Measurements from ENCODE around the gene UFD1.
"Not testable (repeated sequence)": the region's sequence is repeated elsewhere in the genome, so short reads cannot be mapped to it uniquely, and the experiment has no call there.

UFD1 gene

DNA sequence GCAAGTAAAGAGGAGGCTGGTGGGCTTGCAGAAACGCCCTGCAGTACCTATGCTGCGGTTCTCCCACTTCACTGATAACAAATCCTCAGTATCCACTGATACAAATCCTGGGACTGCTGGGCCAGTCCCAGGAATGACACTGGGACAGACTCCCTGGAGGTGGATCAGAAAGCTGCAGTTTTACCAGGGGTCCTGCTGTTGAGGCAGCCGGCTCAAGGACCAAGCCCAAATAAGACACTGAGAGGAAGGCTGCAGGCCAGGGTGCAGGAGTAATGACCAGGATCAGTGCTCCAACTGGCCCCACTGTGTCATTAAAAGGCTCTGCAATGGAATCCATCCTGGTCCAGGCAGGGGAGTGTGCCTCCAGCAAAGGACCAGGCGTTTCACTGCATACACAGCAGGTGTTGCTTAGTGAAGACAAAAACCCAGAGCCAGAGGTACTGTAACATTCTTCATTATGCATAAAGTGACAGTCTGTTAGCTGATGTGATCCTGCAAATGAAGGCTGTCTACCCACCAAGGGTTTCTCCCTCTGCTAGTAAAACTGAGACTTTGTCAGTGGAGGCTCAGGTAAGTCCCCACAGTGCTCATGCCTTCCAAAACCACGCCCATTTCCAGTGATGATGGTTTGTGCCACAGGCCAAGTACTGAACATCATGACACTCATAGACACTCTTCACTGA is 30.1 kb downstream of the UFD1 start:
- no peak for DNase-seq
- H3K4me1 Mint-ChIP-seq, result peaks cover 28% of the 10 kb centered on the region
- TF ChIP-seq, protein P1, sequence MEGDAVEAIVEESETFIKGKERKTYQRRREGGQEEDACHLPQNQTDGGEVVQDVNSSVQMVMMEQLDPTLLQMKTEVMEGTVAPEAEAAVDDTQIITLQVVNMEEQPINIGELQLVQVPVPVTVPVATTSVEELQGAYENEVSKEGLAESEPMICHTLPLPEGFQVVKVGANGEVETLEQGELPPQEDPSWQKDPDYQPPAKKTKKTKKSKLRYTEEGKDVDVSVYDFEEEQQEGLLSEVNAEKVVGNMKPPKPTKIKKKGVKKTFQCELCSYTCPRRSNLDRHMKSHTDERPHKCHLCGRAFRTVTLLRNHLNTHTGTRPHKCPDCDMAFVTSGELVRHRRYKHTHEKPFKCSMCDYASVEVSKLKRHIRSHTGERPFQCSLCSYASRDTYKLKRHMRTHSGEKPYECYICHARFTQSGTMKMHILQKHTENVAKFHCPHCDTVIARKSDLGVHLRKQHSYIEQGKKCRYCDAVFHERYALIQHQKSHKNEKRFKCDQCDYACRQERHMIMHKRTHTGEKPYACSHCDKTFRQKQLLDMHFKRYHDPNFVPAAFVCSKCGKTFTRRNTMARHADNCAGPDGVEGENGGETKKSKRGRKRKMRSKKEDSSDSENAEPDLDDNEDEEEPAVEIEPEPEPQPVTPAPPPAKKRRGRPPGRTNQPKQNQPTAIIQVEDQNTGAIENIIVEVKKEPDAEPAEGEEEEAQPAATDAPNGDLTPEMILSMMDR (IDR thresholded peaks at IDR 0.05), result no peak
- no peak overlapping the region for H3K27ac Mint-ChIP-seq
- peak overlapping the region; percentile 97 for H3K4me3 Mint-ChIP-seq
- peaks cover 44% of the 10 kb centered on the region for H3K36me3 Mint-ChIP-seq (ENCODE audit: low read depth)
- no peaks in the 10 kb centered on the region for H3K27me3 Mint-ChIP-seq (ENCODE audit: low read depth, poor library complexity)
- H3K9me3 Mint-ChIP-seq, result no peaks in the 10 kb centered on the region

DNA sequence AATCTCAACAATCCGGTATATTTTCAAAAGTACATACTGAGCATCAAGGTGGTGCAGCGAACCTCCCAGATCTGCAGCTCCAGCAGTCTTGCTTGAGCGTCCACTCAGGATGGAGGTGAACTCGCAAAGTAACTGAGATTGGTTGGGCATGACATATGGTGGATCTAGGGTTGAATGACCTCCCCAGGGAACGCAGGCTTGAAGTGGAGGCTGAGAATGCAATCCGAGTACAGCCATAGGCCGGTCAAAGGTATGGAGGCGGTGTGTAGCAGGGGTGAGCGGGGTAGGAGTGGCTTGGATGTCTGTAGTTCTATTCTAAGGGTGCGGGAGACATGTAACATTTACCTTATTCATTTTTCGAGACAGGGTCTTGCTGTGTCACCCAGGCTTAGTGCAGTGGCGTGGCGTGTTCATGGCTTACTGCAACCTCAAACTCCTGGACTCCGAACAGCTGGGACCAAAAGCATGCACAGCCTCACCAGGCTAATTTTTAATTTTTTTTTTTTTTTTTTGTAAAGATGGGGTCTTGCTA is 30.9 kb downstream of the UFD1 start:
- DNase-seq, result peak; percentile 61
- peak overlapping the region; percentile 99 for H3K27ac Mint-ChIP-seq

DNA sequence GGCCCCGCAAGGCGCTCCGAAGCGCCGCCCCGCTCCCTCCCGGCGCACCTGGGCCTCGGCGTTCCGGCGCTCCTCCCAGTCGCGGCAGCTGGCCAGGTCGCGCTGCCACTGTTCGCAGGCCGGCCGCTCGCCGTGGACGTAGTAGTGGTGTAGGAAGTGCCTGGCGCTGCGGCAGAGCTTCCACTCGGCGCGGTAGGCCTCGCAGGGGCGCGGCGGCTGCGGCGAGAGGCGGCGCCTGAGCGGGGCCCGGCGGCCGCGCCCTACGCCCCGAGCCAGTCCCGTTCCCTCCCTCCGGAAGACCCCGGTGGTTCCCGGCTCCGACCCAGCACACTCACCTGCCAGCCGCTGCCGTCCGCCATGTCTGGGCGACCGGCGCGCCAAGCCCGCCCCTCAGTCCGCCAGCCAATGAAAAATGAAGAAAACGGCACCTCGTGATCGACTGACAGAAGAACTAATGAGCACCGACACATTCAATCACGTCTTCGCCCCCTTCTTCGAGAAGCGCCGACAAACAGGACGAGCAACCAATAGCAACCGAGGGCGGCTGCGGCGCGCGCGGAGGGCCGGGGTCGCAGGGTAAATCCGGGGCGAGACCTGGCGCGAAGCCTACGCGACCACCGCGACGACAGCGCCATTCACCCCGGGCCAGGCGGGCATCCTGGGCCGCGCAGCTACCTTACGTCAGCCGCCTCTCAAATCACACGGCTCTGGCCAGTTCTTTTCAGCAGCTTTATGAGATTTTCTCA is 31.5 kb downstream of the UFD1 start, which contains the start of gene C22orf39:
TSS of gene C22orf39 (minus strand) at position 382 of the 746 bp plus-strand sequence. CDS start at position 359, 23 bp downstream.
- H3K4me3 Mint-ChIP-seq, result peak within 1 kb of the TSS; percentile 97
- peak; percentile 86 for DNase-seq
- no peaks in the 10 kb centered on the region for H3K9me3 Mint-ChIP-seq
- H3K4me1 Mint-ChIP-seq, result peaks cover 28% of the 10 kb centered on the region
- H3K27me3 Mint-ChIP-seq (ENCODE audit: low read depth, poor library complexity), result no peaks in the 10 kb centered on the region
- TF ChIP-seq, protein P1 (IDR thresholded peaks at IDR 0.05), result no peak
- peak within 1 kb of the TSS; percentile 99 for H3K27ac Mint-ChIP-seq
- H3K36me3 Mint-ChIP-seq (ENCODE audit: low read depth), result peaks cover 46% of the 10 kb centered on the region

More for the DNA sequence above, 30.9 kb downstream of the UFD1 start:
- no peaks in the 10 kb centered on the region for H3K27me3 Mint-ChIP-seq (ENCODE audit: low read depth, poor library complexity)
- peak overlapping the region; percentile 97 for H3K4me3 Mint-ChIP-seq
- TF ChIP-seq, protein P1 (IDR thresholded peaks at IDR 0.05), result no peak
- H3K4me1 Mint-ChIP-seq, result peaks cover 28% of the 10 kb centered on the region
- no peaks in the 10 kb centered on the region for H3K9me3 Mint-ChIP-seq
- H3K36me3 Mint-ChIP-seq (ENCODE audit: low read depth), result peaks cover 48% of the 10 kb centered on the region

DNA sequence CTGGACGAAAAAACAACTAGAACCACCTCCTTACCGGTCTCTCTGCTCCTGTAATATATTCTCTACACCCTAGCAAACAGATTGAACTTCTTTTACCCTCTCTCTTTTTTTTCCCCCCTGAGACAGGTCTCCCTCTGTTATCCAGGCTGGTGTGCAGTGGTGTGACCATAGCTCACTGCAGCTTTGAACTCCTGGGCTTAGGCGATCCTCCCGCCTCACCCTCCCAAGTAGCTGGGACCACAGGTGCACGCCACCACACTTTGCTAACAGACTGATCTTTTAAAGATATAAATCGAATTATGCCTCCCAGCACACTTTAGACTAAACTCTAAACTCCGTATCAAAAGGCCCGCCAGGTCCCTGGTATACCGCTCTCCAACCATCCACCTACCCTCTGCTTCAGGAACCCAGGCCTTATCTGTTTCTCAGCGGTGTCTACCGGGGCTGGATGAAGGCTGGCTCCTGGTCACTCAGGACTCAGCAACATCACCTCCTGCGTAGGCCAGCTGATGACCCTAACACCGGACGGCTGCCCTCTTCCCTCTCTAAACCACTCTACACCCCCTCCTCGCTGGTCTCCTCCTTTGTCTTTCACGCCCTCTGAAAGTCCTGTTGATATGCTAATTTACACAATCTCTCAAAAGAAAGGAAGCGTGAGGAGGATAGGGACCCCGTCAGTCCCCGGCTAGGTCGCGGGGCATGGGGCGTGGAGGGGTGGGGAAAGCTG is 32.2 kb downstream of the UFD1 start:
- TF ChIP-seq, protein P1 (IDR thresholded peaks at IDR 0.05), result no peak
- peaks cover 28% of the 10 kb centered on the region for H3K4me1 Mint-ChIP-seq
- peak overlapping the region; percentile 97 for H3K4me3 Mint-ChIP-seq
- H3K27me3 Mint-ChIP-seq (ENCODE audit: low read depth, poor library complexity), result no peaks in the 10 kb centered on the region
- no peak overlapping the region for H3K27ac Mint-ChIP-seq
- no peaks in the 10 kb centered on the region for H3K9me3 Mint-ChIP-seq
- H3K36me3 Mint-ChIP-seq (ENCODE audit: low read depth), result peaks cover 44% of the 10 kb centered on the region
- no peak for DNase-seq

DNA sequence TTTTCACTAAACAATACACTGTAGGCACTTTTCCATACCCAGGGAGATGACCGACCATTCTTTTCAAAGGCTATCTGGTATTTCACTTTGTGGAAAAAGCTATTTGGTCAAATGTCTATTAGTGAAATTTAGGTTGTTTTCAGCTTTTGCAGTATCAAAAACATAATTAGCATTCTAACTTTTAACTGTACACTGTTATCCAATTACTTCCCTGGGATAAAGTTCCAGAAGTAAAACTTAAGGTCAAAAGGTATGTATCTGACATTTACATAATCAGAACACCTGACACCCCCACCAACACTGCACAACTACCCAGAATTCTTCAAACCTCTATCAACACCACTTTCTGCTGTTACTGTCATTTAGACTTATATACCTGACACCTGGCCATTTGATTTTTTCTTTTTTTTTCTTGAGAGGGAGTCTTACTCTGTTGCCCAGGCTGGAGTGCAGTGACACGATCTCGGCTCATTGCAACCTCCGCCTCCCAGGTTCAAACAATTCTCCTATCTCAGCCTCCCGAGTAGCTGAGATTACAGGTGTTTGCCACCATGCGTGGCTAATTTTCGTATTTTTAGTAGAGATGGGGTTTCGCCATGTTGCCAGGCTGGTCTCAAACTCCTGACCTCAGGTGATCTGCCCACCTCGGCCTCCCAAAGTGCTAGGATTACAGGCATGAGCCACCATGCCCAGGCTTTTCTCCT is 33.6 kb downstream of the UFD1 start:
- Mint-ChIP-seq H3K4me1 (peaks cover 28% of the 10 kb centered on the region), H3K36me3 (ENCODE audit: low read depth) (peaks cover 43% of the 10 kb centered on the region), H3K4me3 (peak overlapping the region; percentile 60)
- not testable (repeated sequence) for H3K27me3 Mint-ChIP-seq (ENCODE audit: low read depth, poor library complexity); H3K9me3 Mint-ChIP-seq; H3K27ac Mint-ChIP-seq; DNase-seq

All from nephron progenitor cell (in vitro differentiated cells).